HepG2 (cell line): Measurements from ENCODE around the gene STOML1. TPM values are rescaled to one million over a fixed set of nuclear protein-coding genes. Genes with fewer than 3 reads are reported as not detected.

ENCODE experiments used
- ATAC-seq: fragments of 200-7000 bp; cut with Tn5 transposase; 3 replicates; pipeline ENCODE4 v1.9.1; 2020; ENCODE audit warnings: mild to moderate bottlenecking, moderate library complexity
- BruUV-seq: library from RNA; stranded (reverse); fragments of 400-500 nt; replicated peaks from 2 replicates; lab custom pipeline; 2021; lab: Mats Ljungman, UMichigan
- CTCF ChIA-PET: fragments of 300-600 bp; formaldehyde crosslinking; extraction: SDS; loops from one replicate; lab custom pipeline; 2021; ENCODE audit warnings: low total read pairs, inconsistent platforms, low intra/inter-chr PET ratio; lab: Yijun Ruan, JAX
- POLR2A ChIA-PET: fragments of 350-600 bp; sonication (Branson Sonifier 250); formaldehyde crosslinking; loops from one replicate; lab custom pipeline; 2020; ENCODE audit warnings: antibody characterized with exemption, inconsistent platforms; lab: Yijun Ruan, JAX
- DNase-seq: peaks from one replicate; pipeline ENCODE4 v3.0.0-alpha.2; 2015; ENCODE audit warnings: low spot score
- FAIRE-seq: peaks from 3 replicates; lab custom pipeline; 2011; peaks lifted over from hg19 to GRCh38; lab: Jason Lieb, UNC
- H2AFZ ChIP-seq: one replicate; pipeline ENCODE4 v1.6.1; 2011; ENCODE audit warnings: low read length, inconsistent platforms
- H3K27ac ChIP-seq: fragments of 300-600 bp; 3 replicates; pipeline ENCODE4 v1.8.0; 2011; ENCODE audit warnings: mixed run types, mild to moderate bottlenecking, mixed read lengths, low read length, inconsistent platforms; ENCODE audit not compliant: insufficient read depth; ENCODE audit errors: extremely low read length
- H3K27me3 ChIP-seq, 2 experiments: fragments of 200-600 bp in 1 of 2; 2 replicates in 1 of 2; 3 replicates in 1 of 2; pipeline versions ENCODE4 v1.6.0 to v1.8.0; 2011; ENCODE audit warnings: low read length in 2 of 2, mild to moderate bottlenecking in 2 of 2, moderate library complexity in 2 of 2, inconsistent platforms in 1 of 2; ENCODE audit not compliant: insufficient read depth in 2 of 2, control insufficient read depth in 1 of 2
- H3K36me3 ChIP-seq, 2 experiments: fragments of 200-600 bp in 1 of 2; replicated peaks in 1 of 2; 2 replicates in 1 of 2; 3 replicates in 1 of 2; pipeline versions ENCODE4 v1.5.1 to v1.8.0; 2011; ENCODE audit warnings: low read length in 2 of 2, inconsistent platforms in 1 of 2; ENCODE audit not compliant: insufficient read depth in 2 of 2, control insufficient read depth in 1 of 2
- H3K4me1 ChIP-seq: 2 replicates; pipeline ENCODE4 v1.5.1; 2012; ENCODE audit warnings: low read length, inconsistent platforms; ENCODE audit not compliant: insufficient read depth
- H3K4me2 ChIP-seq: 2 replicates; pipeline ENCODE4 v1.6.0; 2011; ENCODE audit warnings: low read depth, low read length, inconsistent platforms
- H3K4me3 ChIP-seq, 3 experiments: fragments of 200-600 bp in 1 of 3; sonication (generic), shearing (Covaris generic) in 1 of 3; replicated peaks in 1 of 3; 2 replicates each; pipeline ENCODE4 v1.5.1; 2011 to 2016; ENCODE audit warnings: low read length in 3 of 3, inconsistent platforms in 2 of 3, low read depth in 2 of 3, mild to moderate bottlenecking in 2 of 3, control low read depth in 1 of 3, mixed read lengths in 1 of 3; ENCODE audit not compliant: insufficient read depth in 1 of 3
- H3K79me2 ChIP-seq: one replicate; pipeline ENCODE4 v1.6.1; 2011; ENCODE audit warnings: low read length, inconsistent platforms; ENCODE audit not compliant: insufficient read depth
- H3K9ac ChIP-seq: 2 replicates; pipeline ENCODE4 v1.6.0; 2011; ENCODE audit warnings: mild to moderate bottlenecking, low read depth, low read length, inconsistent platforms; ENCODE audit not compliant: insufficient read depth
- H3K9me3 ChIP-seq: 2 replicates; pipeline ENCODE4 v1.5.1; 2012; ENCODE audit warnings: mild to moderate bottlenecking, low read length
- H4K20me1 ChIP-seq: 2 replicates; pipeline ENCODE4 v1.6.0; 2011; ENCODE audit warnings: inconsistent platforms, mild to moderate bottlenecking, low read length, moderate library complexity; ENCODE audit not compliant: insufficient read depth
- FOXK1 ChIP-seq: sonication (generic); formaldehyde crosslinking; IDR thresholded peaks from 2 replicates; pipeline ENCODE4 v1.4.0; 2020; ENCODE audit warnings: low read depth, missing genetic modification reagents, borderline replicate concordance
- KDM6A ChIP-seq: IDR thresholded peaks from 2 replicates; pipeline ENCODE4 v1.6.1; 2016; ENCODE audit warnings: low read depth
- MIXL1 ChIP-seq: IDR thresholded peaks from 2 replicates; pipeline ENCODE4 v1.6.1; 2016
- PAX8 ChIP-seq: sonication (generic); formaldehyde crosslinking; IDR thresholded peaks from 2 replicates; pipeline ENCODE4 v1.8.0; 2022; ENCODE audit warnings: mild to moderate bottlenecking, missing genetic modification reagents, borderline replicate concordance
- ZNF337 ChIP-seq: sonication (generic); formaldehyde crosslinking; IDR thresholded peaks from 2 replicates; pipeline ENCODE4 v1.5.1; 2020; ENCODE audit warnings: missing genetic modification reagents, low read depth, mild to moderate bottlenecking, borderline replicate concordance
- ZNF772 ChIP-seq: sonication (generic); formaldehyde crosslinking; IDR thresholded peaks from 2 replicates; pipeline ENCODE4 v1.5.0; 2020; ENCODE audit warnings: mild to moderate bottlenecking, missing genetic modification reagents
- ZSCAN21 ChIP-seq: sonication (generic); formaldehyde crosslinking; IDR thresholded peaks from 2 replicates; pipeline ENCODE4 v1.8.0; 2022; ENCODE audit warnings: mild to moderate bottlenecking, missing genetic modification reagents, moderate library complexity, borderline replicate concordance
- WGBS: methylation state at CpG from one replicate; pipeline ENCODE4 v1.1.6; 2017; ENCODE audit warnings: low lambda C conversion rate; 5-methylcytosine and 5-hydroxymethylcytosine counted together
- in situ Hi-C: cut with HindIII; loops from 2 replicates; pipeline ENCODE4 v1.10.0; 2017; ENCODE audit warnings: low pct_unique_long_range_greater_than_20kb; ENCODE audit not compliant: extremely low pct_ligation_motif_present
- intact Hi-C: fragments of 100-400 bp; cut with micrococcal nuclease; formaldehyde crosslinking; loops from one replicate; pipeline ENCODE4 v1.10.0; 2022; ENCODE audit not compliant: unreplicated experiment
- polyA plus RNA-seq, 8 experiments: library from polyadenylated mRNA; depleted of rRNA in 3 of 8; stranded (reverse) in 7 of 8; unstranded in 1 of 8; fragments of >200 nt; fragmentation: Illumina TruSeq in 4 of 8; extraction: Trizol in 4 of 8; gene quantifications; 2 replicates each; pipeline versions ENCODE4 v1.2.1 to v1.2.3, GENCODE V29; 2011 to 2016; ENCODE audit warnings: low read depth in 4 of 8, missing spikeins in 1 of 8, mixed read lengths in 1 of 8; ENCODE audit not compliant: insufficient read depth in 1 of 8
- total RNA-seq, 5 experiments: library from RNA; depleted of rRNA; stranded (reverse); fragments of >200 nt; fragmentation: Illumina TruSeq; extraction: Trizol; gene quantifications; 2 replicates each; pipeline ENCODE4 v1.2.3, GENCODE V29; 2016; ENCODE audit warnings: low read depth in 1 of 5
- TF ChIP-seq, protein P1 (sequence below): sonication (generic); formaldehyde crosslinking; IDR thresholded peaks from 2 replicates; pipeline ENCODE4 v1.4.0; 2020; ENCODE audit warnings: missing genetic modification reagents

Gene STOML1
- total and polyA plus RNA-seq, 2 of the 13 experiments (the other 11 are each of a cell fraction or from before 2014, with no cell fraction given), result 3.5 to 3.7 TPM

DNA sequence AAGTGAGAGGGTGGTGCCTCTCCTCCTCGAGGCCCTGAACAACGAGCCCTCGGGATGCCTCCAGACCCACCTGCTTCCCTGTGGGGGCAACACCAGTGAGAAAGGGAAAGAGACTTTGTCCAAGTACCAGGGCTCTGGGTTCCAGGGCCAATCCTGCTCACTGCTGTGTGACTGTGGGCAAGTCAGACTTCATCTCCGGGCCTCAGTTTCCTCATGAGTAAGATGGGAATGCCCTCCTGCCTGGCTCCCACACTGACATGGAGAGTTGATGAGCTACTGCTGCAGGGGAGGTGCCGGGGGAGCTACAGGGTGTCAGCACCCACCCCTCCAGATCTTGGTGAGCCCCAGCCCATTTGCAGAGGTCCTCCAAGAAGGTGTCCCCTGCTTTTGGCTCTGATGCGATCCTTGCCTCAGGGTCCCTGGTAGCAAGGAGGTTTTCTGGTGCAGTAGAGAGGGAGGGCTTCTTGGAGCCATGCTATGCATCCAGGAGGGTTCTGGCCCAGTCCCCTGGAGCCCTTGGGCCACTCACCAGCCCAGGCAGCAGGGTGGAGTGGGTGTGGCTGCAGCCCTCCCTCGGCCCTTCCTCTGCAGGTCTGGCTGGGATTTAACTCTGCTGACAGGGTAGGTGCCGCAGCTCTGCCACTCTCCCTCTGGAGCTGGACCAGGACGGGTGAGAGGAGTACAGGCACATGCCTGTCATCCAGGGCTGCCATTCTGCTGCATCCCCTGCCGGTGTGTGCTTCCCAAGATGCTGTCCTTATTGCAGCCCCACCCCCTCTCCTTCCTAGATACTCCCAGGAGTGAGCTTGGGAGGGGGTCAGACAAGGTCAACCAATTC is 39.0 kb downstream of the STOML1 start:
- H3K79me2 ChIP-seq, result no peaks in the 10 kb centered on the region
- ChIA-PET POLR2A (no interaction called here), CTCF (no interaction called here)
- no peaks in the 10 kb centered on the region for H3K36me3 ChIP-seq
- no peak for FAIRE-seq
- TF ChIP-seq FOXK1 (CRISPR knock-in tag), result no peak
- no peak for TF ChIP-seq PAX8 (CRISPR knock-in tag)
- TF ChIP-seq, protein P1, sequence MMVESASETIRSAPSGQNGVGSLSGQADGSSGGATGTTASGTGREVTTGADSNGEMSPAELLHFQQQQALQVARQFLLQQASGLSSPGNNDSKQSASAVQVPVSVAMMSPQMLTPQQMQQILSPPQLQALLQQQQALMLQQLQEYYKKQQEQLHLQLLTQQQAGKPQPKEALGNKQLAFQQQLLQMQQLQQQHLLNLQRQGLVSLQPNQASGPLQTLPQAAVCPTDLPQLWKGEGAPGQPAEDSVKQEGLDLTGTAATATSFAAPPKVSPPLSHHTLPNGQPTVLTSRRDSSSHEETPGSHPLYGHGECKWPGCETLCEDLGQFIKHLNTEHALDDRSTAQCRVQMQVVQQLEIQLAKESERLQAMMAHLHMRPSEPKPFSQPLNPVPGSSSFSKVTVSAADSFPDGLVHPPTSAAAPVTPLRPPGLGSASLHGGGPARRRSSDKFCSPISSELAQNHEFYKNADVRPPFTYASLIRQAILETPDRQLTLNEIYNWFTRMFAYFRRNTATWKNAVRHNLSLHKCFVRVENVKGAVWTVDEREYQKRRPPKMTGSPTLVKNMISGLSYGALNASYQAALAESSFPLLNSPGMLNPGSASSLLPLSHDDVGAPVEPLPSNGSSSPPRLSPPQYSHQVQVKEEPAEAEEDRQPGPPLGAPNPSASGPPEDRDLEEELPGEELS (CRISPR knock-in tag), result no peak
- TF ChIP-seq KDM6A (CRISPR knock-in tag), result no peak
- TF ChIP-seq MIXL1 (CRISPR knock-in tag), result no peak
- TF ChIP-seq ZNF337 (CRISPR knock-in tag), result no peak
- no peak for TF ChIP-seq ZNF772
- no peak for TF ChIP-seq ZSCAN21
- 13% methylated on average over 4 of the region's 10 CpGs for WGBS
- no peaks in the 10 kb centered on the region for H4K20me1 ChIP-seq
- H3K27ac ChIP-seq, result no peak overlapping the region
- no peaks in the 10 kb centered on the region for H3K9me3 ChIP-seq
- no peak overlapping the region for H2AFZ ChIP-seq
- no peak overlapping the region for H3K9ac ChIP-seq
- H3K4me1 ChIP-seq, result peaks cover 9% of the 10 kb centered on the region
- H3K4me3 ChIP-seq, result no peak overlapping the region
- intact Hi-C loops, result no loop called here
- in situ Hi-C loops, result no loop called here
- no peak overlapping the region for H3K4me2 ChIP-seq
- ATAC-seq, result no peak
- no TSS peak for BruUV-seq
- DNase-seq, result no peak
- H3K27me3 ChIP-seq, result peaks cover 2 to 34% of the 10 kb centered on the region in 2 experiments; a peak in 4 of 5 replicates
